Right lobe of liver (tissue), 4 donors: Measurements from ENCODE around the gene NPAS4.

Source experiments
- CTCF ChIP-seq, 4 donors: fragments of 200-600 bp in 3 of 4; fragments of 450-650 bp in 1 of 4; IDR thresholded peaks; one replicate each; pipeline versions ENCODE4 v1.5.1 to v1.8.0; 2016 to 2022; ENCODE audit warnings: antibody characterized with exemption in 4 of 4, mild to moderate bottlenecking in 2 of 4
- POLR2A ChIP-seq: fragments of 450-650 bp; IDR thresholded peaks from one replicate; pipeline ENCODE4 v1.6.1; 2017; ENCODE audit warnings: antibody characterized with exemption, mild to moderate bottlenecking
- donor health status: DM: no; HTN: no; CAD: no.
- donor health status: DM: no; HTN: no; CAD: no.
- donor health status: DM: no; HTN: yes; CAD: no.

GRCh38 chr11:66438504-66439466 lies 17.9 kb downstream of the NPAS4 start, which contains the start of gene MRPL11:
- TF ChIP-seq POLR2A (no peak), CTCF (IDR thresholded peaks at IDR 0.05) (peak; percentile 22 to 82 (median 78))
